HG02798 (cell line): ENCODE measurements around the gene SPARCL1.

Source experiments
- ATAC-seq: cut with Tn5 transposase; IDR thresholded peaks from one replicate; pipeline ENCODE4 v1.9.1; 2021; ENCODE audit warnings: mild to moderate bottlenecking; ENCODE audit not compliant: unreplicated experiment, poor library complexity

The SPARCL1 gene

DNA sequence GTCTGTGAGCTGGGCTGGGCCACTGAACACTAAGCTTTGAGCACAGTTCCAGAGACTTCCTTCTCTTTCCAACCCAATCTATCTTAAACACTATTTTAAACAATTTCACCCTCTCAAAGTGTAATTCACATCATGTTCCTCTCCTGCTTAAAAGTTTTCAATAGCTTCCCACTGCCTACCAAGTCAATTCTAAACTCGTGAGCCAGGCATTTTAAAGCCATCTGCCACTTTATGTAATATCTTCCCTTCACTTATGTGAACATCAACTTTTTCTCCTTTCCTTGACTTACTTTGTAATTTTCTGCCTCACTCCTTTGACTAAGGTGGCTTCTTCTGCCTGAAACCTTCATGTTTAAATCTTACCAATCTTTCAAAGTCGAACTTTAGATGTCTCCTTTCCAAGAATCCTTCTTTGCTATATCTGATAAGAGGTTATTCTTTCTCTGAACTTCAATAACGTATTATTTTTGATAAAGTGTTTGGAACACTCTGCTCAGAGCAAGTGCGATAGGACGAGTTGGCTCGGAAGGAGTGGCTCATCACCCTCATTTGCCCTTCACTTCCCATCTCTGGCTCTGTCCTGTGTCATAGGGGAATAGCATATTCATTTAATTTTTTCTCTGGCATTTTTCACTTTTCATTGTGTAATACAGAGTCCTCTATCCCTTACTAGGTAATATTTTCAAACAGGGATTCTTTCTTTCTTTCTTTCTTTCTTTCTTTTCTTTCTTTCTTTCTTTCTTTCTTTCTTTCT is 13.0 kb upstream of the SPARCL1 start:
- ATAC-seq: no peak

DNA sequence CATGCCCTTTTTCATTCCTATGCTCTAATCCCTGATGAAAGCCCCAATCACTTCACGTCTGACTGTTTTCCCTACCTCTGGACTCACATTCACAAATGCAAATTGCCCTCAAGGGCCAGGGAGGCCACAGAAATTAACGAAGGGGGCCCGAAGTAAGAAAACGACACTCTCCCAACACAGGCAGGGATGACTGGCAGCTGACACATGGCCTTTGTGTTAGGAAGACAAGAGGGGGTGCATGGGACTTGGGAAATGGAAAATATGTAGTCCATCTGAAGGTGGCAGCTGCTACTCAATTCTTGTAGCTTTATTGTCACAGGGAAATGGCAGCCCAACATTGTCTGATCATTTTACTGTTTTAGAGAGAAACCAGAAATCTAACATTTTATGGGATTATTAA is 12.3 kb upstream of the SPARCL1 start:
- no peak for ATAC-seq

DNA sequence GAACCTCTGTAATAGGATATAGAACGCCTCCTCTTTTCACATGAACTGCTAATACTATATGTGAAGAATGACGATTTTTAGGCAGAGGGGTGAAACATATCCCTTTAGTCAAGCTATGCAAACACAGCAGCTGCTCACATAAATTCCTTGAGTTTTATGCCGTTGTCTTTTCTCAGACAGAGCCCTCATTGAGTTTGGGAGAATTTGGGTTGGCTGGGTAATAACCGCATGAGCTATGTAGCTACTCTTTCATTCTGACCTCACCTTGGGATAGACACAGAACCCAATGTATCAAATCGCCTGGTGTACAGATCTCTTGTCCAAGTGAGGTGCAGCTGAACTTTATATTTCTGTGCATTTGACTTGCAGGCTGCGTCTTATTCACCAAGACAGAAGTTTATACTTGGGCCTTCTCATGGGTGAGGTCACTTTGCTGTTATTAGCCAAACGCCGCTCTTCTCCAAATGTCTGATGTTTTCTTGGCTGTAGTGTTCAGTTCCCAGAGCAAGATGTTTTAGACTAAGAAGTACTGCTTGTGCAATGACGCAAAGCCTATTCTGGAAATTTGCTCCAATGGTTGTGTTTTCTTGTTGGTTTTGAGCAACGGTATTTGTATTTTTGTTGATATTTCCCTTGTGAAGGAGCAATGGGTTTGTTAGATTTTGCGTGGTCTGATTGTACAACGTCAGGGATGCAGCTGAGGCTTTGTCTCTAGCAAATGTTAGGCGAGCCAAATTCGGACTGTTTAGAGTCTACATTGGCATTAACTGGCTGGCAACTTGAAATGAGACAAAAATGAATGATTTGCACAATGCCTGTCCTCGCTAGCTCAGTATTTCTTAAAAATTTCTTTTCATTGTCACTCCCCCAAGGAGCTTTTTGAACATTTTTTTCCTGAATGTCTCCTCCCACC is 11.2 kb upstream of the SPARCL1 start:
- no peak for ATAC-seq

DNA sequence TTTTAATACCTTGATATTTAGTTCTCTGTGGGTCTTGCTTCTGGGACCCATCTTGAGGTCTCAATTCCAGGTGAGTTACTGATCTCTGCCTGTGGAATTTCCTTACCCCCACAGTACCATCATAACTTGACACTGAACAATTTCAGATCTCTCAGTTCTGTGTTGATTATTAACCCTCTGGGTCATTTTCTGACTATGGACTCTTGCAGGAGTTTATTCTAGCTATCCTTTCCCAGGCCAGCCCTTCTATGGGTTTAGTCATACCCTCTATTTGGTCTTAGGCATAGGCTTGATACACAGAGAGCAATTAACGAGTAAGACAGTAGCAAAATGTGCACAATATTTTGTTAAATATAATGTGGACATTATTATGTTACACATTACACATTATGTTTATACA is 3.7 kb upstream of the SPARCL1 start:
- no peak for ATAC-seq

DNA sequence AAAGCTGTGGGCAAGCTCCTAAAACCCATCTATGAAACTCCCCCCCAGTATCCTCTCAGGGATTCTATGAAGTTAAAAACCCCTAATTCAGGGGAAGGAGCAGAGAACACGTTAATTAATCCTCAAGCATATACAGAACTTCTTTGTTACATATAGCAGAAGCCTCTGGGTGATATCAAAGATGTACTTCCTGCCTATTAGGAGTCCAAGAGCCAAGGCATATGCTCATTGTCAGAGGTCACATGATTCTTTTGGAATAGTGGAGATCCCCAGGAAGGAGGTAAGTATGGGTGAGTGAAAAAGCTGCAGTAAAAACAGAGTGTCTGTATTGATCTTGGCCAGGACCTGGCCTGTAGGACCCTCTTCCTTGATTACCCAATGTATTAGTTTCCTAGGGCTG is 2.9 kb upstream of the SPARCL1 start:
- no peak for ATAC-seq

DNA sequence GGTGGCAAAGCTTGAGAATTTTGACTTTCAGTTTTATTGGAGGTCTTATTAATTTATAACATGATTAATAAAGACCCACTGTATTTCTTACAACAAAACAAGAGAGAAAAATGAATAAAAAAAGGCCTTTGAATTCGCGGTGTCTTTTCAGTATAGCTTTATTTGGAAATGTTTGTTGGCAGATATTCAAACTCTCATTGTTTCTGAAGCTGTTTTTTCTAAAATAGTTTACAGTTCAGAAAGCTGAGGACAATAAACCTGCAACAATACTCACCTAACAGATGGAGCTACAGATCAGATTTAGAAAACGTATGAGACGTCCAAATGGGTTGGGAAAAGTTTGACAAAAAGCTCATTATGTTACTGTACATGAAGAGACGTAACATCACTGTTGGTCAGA is 2.4 kb upstream of the SPARCL1 start:
- ATAC-seq: no peak

DNA sequence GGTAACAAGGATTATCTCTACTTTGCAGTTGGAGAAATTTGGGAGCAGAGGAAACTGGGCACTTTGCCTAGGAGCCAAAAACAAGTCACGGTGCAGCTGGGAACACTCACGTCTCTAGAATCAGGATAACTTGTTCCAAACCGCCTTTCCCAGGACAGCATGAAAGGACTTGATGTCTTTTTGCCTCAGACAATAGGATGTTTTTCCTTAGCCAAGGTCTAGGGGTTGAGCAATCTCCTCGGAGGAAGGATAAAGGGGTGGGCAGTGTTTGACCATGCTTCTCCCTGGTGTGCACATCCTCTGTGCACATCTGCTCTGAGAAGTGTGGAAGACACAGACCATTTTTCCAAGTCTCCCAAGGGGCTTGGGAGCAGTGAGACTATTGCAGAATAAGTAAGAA is 1.7 kb upstream of the SPARCL1 start:
- ATAC-seq: no peak

DNA sequence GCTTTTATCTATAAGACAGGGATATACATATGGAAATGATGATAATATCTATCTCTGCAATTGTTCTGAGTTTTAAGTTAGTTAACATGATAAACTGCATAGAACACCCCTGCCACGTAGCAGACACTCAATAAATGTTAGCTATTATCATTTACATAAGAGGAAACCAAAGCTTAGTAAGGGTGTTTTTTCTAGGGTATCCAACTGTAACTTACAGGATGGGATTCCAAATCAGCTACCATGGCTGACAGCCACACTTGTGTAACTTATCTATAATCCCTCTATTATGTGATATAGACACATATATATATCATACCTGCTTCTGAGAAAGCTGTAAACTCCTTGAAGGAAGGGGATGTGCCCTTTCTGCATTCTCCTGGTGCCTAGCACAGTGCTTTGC is 1.1 kb upstream of the SPARCL1 start:
- no peak for ATAC-seq

DNA sequence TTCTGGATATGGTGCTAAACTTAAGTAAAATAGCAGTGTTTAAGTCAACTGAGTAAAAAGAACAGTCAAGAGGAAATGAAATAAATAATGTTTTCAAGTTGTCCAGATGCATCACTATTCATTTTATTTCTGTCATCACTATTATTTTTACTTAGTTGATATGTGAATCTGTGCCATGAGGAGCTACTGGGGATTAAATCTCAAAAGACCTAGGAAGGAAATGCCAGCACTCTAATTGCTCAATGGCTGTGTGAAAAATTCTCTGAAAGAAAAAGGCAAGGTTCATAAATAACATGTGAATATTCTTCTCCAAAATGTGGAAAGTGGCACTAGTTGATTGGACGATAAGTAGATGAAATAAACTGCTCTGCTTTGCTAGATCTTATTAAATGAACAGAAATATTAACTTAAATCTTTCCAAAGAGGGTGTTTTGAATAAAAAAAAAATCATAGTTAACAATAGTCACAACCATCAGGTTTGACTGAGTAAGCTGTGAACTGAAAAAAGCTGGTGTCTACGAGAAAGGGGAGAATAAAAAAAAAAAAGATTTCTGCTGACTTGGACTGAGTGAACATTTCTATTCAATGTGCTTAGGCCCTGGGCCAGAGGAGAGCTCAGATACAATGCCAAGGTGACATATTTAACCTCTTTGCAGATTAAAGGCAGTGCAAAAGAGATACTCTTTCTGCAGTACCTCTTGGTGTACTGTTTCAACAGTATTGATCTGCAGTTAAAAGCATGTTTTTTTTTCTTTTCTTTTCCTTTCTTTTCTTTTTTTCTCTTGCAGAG is 1.6 kb downstream of the SPARCL1 start:
- ATAC-seq: no peak

DNA sequence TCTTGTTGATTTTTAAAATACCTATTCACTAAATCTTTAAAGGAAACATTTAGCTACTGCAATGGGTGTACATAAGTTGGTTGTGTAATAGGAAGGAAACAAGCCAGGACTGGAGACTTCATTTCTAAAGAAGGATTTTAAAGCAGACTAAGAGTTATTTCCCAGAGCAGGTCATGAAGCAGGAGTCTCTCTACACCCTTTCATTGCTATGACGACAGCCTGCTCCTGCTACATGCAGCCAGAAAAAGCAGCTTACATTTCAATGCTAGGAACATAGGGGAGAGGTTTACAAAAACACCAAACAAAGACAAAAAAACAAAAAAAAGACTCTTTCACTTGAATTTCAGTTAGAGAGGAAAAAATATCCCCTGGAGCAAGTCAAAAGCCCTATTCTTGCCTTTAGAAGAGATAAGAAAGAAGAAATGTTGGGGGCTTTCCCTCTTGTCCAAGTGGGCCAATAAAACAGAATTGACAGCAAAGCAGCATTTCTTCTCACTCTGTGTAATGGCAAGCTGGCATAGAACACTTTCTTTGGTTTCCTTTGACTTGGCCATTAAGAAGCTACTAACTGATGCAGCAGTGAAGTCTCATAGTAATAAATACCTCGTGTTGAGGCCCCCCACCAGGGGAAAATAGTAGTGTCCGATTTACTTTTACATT is 3.4 kb downstream of the SPARCL1 start:
- ATAC-seq: no peak

DNA sequence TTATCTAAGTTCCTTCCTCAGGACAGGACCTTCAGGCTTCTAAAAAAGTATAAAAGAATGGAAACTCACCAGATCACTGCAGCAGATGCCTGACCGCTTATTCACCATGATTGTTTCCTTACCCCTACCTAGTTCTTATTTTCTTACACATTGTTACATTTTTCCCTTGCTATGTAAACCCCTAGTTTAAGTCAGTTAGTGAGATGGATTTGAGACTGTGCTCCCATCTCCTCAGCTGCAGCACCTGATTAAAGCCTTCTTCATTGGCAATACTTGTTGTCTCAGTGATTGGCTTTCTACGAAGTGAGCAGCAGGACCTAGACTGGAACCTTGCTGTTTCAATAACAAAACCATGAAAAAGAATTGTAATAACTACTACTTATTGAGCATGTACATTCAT is 4.7 kb downstream of the SPARCL1 start:
- no peak for ATAC-seq

DNA sequence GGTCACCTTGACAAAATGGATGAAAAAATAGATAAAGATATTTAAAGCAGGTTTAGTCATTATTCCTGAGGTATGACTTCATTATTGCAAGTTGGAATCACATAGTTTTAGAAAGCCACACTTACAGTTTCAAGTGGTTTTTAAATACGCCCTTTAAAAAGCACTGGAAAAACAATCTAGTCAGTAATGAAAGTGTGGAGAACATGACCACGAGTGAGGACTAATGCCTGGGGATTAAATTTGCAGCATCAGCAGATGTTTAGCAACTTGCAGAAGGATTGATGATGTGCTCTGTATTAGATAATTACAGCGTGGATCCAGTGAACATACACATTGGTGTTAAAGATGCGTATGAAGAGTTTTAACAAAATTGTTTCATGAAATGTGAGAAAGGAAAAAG is 5.9 kb downstream of the SPARCL1 start:
- no peak for ATAC-seq

DNA sequence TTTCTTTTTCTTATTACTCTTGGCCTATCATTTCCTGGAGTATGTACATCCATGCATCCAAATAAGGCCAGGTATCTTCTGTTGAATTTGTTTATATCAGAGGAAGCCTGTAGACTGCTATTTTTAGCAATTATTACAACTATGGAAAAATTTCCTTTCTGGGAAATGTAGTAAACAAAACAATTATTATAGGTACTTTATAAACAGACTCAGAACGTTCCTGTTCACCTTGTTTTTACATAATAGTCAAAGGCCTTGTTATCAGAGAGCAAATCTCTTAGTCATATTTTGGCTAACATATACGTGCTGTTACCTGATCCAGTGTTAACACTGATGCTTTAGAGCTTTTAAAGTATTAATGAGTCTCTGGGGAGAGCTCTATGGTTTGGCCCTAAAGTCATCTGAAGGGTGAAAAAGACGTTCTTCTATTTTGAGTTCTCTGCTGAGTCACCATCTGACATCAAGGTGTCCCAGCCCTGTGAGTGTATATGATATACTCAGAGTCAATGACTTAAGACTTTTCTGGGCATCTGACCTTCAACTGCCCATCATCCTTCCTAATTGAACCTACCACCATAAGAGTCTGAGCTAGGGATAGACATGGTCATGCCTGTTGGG is 7.3 kb downstream of the SPARCL1 start:
- ATAC-seq: no peak

DNA sequence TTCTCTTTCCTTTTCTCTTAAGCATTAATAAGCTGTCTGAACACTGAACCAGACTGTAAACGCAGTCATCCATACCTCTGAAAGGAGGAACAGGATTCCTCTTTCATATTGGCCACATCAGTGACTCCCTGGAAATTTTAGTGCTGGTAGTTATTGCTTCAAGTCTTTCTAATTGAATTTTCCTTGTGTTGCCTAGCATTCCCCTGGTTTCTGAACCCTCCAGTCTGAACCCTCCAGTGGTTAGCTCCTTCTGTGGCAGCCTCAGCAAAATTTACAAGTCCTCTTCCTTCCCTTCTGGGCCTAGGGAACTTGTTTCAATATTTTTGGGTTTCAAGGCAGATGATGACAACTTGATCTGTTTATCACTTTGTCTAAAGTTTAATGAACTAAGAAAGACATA is 7.9 kb downstream of the SPARCL1 start:
- ATAC-seq: no peak

DNA sequence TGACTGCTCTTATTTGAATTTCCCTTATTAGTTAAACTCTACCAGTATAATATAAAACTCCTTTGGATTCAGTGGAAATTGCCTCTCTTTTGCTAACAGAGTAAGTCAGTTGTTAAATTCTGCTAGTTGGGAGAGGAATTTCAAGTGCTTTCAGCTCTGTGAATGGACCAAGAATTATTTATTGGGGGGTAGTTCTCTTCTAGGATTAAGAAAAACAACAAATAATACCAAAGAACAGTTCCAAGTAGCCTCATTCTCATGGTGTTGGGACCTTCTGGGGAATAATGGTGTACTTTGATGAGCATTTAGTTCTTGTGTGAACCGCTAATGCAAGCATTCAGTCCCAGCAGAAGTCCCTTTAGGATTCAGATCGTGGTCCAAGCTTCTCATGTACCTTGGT is 11.6 kb downstream of the SPARCL1 start:
- ATAC-seq: no peak

DNA sequence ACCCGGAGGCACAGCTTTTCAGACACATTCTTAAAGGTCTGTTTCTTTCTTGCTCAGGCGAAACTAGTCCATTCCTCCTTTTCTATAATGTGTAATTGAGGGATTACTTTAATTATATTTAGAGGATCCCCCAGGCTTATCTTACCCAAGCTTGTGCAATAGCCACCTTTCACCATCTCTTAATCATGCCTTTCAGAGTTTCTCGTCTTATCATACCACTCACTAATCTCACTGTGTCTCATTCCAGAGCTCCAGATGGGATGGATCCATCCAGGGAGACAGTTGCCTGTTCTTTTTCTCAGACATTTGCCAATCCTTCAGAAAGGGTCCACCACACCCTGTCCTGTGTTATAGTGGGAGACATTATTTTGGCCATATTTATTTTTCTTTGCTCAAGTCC is 12.5 kb downstream of the SPARCL1 start:
- no peak for ATAC-seq

DNA sequence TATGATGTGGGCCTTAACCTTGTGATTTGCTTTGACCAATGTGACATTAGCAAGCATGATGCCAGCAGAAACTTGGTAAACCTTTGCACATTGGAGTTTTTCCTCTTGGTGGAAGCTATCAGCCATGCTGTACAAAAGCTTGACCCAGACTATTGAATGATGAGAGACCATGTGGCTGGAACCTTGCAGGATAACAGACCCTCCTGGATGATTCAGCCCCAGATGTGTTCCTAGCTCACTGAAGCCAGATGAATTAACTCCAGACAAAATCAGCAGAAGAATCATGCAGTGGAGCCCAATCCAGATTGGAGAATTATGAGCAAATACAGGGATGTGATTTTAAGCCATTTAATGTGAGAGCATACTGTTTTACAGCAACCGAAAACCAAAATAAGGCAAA is 16.8 kb downstream of the SPARCL1 start:
- no peak for ATAC-seq

DNA sequence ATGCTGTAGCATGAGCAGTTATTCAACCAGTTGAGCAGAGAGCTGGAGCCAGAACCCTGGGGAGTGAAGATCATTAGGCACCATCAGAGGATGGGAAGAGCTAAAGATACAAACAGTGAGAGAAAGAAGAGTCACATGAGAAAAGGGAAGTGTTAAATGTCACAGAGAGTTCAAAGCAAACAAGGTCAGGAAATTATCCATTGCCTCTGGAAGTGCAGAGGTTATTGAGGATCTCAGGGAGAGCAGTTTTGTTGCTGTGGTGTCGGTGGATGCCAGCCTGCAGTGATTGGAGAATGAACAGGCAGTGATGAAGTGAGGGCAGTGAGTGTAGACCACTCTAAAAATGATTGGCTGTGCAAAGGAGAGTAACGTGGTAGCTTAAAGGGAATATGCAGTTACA is 17.7 kb downstream of the SPARCL1 start:
- no peak for ATAC-seq

DNA sequence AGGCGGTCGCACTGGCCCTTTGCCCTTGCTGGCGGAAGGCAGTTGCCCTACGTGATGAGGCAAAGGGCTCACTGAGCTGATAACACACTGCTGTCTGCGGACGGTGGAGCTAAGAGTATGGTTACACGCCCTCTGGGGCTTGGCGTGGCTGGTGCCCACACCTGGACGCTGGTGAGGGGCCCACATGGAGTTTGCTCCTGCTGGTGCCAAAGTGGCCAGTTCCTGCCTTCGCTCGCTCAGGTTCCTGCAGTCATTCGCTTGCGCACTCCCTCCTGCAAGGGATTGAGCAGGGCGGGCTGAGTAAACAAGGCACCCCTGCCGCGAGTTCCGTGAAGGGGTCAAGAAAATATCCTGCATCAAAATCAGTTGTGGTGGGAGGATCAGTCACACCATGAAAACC is 18.4 kb downstream of the SPARCL1 start:
- ATAC-seq: no peak
